DMS53 treated with DMSO at 0.1 percent for 48 hours (cell line): ENCODE measurements around the gene POP7.
A peak's percentile ranks its signal among the peaks of the same experiment; 100 is the strongest.
"Not testable (repeated sequence)": the region's sequence is repeated elsewhere in the genome, so short reads cannot be mapped to it uniquely, and the experiment has no call there.

Experiments used
- DNase-seq: peaks from one replicate; lab custom pipeline; 2025; ENCODE audit not compliant: unreplicated experiment; lab: John Stamatoyannopoulos, UW

Gene POP7

DNA sequence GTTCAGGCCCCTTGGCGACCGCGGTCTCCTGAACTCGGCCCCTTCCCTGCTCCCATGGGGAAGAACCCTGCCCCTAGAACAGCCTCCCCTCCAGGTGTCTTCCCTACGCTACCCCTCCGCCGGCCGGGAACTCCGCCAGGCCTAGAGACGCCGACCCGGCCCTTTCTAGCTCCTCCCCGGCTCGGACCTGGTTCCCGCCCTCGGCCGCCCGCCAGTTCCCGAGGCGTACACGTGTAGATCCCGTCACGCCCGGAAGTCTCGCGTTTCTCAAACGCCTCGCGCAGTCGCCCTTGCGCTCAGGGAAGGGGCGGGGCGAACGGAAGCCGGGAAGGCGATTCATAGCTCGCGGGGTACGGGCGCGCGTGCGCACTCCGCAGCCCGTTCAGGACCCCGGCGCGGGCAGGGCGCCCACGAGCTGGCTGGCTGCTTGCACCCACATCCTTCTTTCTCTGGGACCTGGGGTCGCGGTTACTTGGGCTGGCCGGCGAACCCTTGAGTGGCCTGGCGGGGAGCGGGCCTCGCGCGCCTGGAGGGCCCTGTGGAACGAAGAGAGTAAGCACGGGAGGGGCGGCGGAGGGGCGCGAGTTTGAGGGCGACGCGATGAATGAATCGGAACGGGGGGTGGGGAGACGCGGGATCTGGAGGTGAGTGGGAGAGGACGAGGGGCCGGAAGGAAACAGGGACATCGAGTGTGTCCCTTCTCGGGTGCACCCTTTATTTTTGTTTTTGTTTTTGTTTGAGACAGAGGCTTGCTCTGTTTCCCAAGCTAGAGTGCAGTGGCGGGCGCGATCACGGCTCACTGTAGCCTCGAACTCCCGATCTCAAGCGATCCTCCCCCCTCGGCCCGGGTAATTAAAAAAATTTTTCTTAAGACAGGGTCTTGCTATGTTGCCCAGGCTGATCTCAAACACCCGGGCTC, at the start of gene POP7:
TSS of gene POP7 (plus strand) at position 369 of the 919 bp plus-strand sequence. CDS start 710 bp downstream, outside the sequence.
- DNase-seq: peak; percentile 96

- not testable (repeated sequence) for DNase-seq
These were observed 43.6 kb upstream of the POP7 start for GRCh38 chr7:100662194-100662776.

GRCh38 chr7:100665168-100665726, 40.7 kb upstream of the POP7 start:
- no peak for DNase-seq

GRCh38 chr7:100667331-100668068, 38.4 kb upstream of the POP7 start:
- DNase-seq: no peak

DNA sequence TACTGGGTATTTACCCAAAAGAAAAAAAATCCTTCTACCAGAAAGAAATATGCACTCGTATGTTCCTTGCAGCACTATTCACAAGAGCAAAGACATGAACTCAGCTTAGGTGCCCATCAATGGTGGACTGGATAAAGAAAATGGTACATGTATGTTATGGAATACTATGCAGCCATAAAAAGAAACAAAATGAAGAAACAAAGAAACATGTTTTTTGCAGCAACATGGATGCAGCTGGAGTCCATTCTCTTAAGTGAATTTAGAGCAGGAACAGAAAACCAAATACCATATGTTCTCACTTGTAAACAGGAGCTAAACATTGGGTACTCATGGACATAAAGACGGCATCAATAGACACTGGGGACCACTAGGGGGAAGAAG, 37.9 kb upstream of the POP7 start:
- DNase-seq: no peak

DNA sequence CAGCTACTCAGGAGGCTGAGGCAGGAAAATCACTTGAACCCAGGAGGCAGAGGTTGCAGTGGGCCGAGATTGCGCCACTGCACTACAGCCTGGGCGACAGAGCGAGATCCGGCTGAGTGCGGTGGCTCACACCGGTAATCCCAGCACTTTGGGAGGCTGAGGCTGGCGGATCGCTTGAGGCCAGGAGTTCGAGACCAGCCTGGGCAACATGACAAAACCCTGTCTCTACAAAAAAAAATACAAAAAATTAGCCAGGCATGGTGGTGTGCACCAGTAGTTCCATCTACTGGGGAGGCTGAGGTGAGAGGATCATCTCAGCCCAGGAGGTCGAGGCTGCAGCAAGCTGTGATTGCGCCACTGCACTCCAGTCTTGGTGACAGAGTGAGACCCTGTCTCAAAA, 36.8 kb upstream of the POP7 start:
- DNase-seq: not testable (repeated sequence)

DNA sequence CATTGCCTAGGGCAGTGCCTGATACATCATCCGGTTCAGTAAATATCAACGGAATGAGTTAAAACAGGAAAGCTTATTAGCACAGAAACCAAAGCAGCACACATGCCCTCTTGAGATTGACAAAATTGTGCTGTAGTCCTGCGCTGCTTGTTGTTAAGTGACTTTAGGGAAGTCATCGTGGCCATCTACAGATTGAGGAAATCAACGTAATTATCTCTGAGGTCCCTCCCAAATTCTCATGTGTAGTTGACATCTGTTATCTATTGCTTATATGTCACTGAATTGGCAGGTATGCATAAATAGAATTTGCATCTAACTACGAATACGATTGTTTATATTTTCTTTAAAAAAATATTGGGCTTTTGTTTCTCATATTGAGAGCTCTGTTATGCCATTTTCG, 35.8 kb upstream of the POP7 start:
- DNase-seq: no peak

DNA sequence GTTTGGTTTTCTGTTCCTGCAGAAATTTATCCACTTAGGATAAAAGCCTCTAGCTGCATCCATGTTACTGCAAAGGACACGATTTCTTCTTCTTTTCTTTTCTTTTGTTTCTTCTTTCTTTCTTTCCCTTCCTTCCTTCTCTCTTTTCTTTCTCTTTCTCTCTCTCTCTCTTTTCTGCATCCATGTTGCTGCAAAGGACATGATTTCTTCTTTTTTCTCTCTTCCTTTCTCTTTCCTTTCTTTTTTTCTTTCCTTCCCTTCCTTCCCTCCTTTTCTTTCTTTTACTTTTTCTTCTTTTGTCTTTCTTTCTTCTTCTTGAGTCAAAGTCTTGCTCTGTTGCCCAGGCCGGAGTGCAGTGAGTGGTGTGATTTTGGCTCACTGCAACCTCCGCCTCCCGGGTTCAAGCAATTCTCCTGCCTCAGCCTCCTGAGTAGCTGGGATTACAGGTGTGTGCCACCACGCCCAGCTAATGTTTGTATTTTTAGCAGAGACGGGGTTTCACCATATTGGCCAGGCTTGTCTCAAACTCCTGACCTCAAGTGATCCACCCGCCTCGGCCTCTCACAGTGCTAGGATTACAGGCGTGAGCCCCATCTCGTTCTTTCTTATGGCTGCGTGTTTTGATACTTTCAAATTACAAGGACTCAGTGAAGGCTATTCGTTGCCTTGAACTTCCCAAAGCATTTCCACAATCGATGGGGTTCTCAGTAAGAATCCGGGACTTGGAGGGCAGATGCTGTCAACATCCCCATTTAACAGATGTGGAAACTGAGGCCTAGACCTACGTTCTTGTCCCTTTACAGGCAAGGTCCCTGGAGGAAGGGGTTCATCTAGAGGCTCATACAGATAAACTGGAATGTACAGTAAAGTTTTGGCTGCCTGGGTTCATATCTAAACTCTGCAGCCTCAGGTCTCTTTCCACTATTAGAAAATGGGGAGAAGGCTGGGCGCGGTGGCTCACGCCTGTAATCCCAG, 34.3 kb upstream of the POP7 start:
- DNase-seq: no peak

- DNase-seq: peak; percentile 97
These were observed 32.5 kb upstream of the POP7 start, which contains the start of gene GNB2 for GRCh38 chr7:100673302-100673941. TSS of gene GNB2 (plus strand) at chr7:100673740. CDS start at chr7:100676266, 2,526 bp downstream.

- DNase-seq: peak; percentile 65
These were observed 31.9 kb upstream of the POP7 start for GRCh38 chr7:100673942-100674410.

DNA sequence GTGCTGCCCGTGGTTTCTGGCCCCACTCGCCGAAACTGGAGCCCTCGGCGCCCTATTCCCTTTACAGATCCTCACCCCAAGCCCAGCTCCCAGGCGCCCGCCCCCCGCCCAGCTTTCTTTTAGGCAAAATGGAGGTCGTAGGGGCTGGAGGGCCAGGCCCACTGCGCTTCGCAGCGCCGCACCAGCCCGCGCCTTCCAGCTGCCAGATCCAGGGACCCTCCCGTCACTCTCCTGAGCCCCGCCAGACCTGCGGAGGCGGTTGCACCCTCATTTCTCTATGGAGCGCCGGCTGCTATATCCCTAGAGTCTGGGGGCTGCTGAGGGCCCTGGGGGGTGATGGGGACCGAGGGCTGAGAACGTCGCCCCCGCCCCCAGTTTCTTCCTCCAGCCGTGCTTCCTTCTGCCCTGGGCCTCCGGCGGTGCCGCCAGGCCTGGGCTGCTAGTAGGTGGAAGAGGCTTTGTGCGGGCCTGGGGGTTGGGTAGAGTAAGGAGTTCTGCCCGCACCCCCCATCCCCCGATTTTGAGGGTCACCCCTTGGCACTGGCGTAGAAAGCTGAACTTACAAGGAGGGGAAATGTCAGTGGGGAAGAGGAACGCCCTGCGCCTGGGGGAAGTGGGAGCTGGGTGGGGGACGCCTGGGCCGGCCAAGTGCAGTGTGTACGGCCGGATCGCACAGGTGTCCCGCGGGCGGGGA, 31.4 kb upstream of the POP7 start:
- peak; percentile 24 for DNase-seq

- no peak for DNase-seq
These were observed 30.8 kb upstream of the POP7 start for GRCh38 chr7:100675105-100675451.

- no peak for DNase-seq
These were observed 30.2 kb upstream of the POP7 start for GRCh38 chr7:100675581-100676350.

DNA sequence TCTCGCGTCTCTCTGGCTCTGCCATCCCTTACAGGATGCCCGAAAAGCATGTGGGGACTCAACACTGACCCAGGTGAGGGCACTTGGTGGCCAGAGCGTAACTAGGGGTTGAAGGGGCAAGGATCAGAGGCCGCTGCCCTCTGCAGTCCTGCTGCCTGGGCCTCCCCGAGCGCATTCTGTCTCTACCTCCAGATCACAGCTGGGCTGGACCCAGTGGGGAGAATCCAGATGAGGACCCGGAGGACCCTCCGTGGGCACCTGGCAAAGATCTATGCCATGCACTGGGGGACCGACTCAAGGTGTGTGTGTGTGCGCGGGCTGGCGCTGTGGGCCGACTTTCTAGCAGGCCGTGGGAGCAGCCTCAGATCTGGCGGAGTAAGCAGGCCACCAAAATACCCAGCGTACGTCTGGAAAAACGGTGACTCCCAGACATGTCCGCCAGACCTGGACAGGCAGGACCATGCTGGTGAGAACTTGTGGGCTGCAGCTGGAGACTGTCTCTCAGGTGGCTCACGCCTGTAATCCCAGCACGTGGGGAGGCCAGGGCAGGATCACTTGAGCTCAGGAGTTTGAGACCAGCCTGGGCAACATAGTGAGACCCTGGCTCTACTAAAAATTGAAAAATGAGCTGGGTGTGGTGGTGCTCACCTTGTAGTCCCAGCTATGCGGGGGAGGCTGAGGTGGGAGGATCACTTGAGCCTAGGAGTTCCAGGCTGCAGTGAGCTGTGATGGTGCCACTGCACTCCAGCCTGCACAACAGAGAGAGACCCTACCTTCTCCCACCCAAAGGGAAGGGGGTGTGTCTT, 29.2 kb upstream of the POP7 start:
- DNase-seq: no peak

DNA sequence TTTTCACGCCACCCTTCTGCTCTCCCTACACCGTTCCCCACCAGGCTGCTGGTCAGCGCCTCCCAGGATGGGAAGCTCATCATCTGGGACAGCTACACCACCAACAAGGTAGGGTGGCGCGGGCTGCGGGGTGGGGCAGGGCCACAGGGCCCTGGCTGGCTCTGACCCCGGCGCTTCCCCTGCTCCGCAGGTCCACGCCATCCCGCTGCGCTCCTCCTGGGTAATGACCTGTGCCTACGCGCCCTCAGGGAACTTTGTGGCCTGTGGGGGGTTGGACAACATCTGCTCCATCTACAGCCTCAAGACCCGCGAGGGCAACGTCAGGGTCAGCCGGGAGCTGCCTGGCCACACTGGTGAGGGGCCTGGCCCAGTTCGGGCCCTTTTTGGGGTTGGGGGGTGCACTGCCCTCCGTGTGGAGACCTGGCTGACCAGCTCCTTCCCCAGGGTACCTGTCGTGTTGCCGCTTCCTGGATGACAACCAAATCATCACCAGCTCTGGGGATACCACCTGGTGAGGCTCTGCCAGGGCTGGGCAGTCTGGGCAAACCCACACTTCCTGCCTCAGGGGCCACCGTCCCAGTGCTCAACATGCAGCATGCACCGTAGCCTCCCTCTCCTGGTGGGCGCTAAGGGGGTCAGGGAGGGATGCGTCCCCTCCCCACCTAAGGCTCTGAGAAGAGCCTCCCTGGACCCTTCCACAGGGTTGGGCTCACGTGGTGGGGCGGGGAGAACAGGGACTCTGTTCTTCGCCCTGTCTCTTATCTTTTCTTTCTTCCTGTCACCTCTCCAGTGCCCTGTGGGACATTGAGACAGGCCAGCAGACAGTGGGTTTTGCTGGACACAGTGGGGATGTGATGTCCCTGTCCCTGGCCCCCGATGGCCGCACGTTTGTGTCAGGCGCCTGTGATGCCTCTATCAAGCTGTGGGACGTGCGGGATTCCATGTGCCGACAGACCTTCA, 28.3 kb upstream of the POP7 start:
- DNase-seq: no peak

DNA sequence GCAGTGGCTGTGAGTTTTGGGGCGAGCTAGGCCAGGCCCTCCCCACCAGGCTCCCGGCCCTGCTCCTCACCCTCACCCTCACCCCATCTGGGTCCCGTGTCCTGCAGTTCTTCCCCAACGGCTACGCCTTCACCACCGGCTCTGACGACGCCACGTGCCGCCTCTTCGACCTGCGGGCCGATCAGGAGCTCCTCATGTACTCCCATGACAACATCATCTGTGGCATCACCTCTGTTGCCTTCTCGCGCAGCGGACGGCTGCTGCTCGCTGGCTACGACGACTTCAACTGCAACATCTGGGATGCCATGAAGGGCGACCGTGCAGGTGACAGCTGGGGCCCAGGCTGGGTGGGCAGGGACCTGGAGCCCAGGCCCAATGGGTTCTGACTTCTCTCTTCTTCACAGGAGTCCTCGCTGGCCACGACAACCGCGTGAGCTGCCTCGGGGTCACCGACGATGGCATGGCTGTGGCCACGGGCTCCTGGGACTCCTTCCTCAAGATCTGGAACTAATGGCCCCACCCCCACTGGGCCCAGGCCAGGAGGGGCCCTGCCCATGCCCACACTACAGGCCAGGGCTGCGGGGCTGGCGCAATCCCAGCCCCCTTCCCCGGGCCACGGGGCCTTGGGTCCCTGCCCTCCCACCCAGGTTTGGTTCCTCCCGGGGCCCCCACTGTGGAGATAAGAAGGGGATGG, 27.5 kb upstream of the POP7 start:
- DNase-seq: no peak
